PC-9 (cell line): ENCODE measurements around the gene RIMS4. TPM values are rescaled to one million over a fixed set of nuclear protein-coding genes. Genes with fewer than 3 reads are reported as not detected.

ENCODE experiments used
- BruUV-seq: library from RNA; stranded (reverse); fragments of 400-500 nt; replicated peaks from 2 replicates; lab custom pipeline; 2021; lab: Mats Ljungman, UMichigan
- CTCF ChIA-PET: fragments of 300-600 bp; sonication (Branson Sonifier 250); formaldehyde crosslinking; loops from one replicate; lab custom pipeline; 2022; ENCODE audit warnings: antibody characterized with exemption; lab: Charles Lee
- POLR2A ChIA-PET: fragments of 300-600 bp; sonication (Branson Sonifier 250); formaldehyde crosslinking; loops from one replicate; lab custom pipeline; 2022; ENCODE audit warnings: antibody characterized with exemption; ENCODE audit not compliant: unreplicated experiment; lab: Charles Lee
- DNase-seq, 2 experiments: peaks; one replicate each; pipeline versions ENCODE4 v3.0.0 to v3.0.0-alpha.2; 2015 to 2022; ENCODE audit warnings: mixed read lengths in 1 of 2
- H2AFZ ChIP-seq: fragments of 200-600 bp; sonication (generic); 2 replicates; pipeline ENCODE4 v1.8.1; 2017; ENCODE audit warnings: antibody characterized with exemption
- H3F3A ChIP-seq: fragments of 200-600 bp; sonication (generic); 2 replicates; pipeline ENCODE4 v1.8.1; 2017; ENCODE audit warnings: antibody characterized with exemption, mild to moderate bottlenecking, low read depth; ENCODE audit not compliant: insufficient read depth
- H3K27ac ChIP-seq: fragments of 200-600 bp; sonication (generic); 2 replicates; pipeline ENCODE4 v1.6.1; 2016; ENCODE audit warnings: mixed run types
- H3K27me3 ChIP-seq: fragments of 200-600 bp; sonication (generic); 2 replicates; pipeline ENCODE4 v1.6.1; 2016; ENCODE audit warnings: low read depth, mixed run types; ENCODE audit not compliant: insufficient read depth
- H3K36me3 ChIP-seq: fragments of 200-600 bp; sonication (generic); 2 replicates; pipeline ENCODE4 v1.6.1; 2016; ENCODE audit warnings: low read depth, mixed run types
- H3K4me1 ChIP-seq: fragments of 200-600 bp; sonication (generic); replicated peaks from 2 replicates; pipeline ENCODE4 v1.6.1; 2016; ENCODE audit warnings: mixed run types; ENCODE audit not compliant: insufficient read depth
- H3K4me2 ChIP-seq: fragments of 200-600 bp; sonication (generic); 2 replicates; pipeline ENCODE4 v1.6.1; 2017; ENCODE audit warnings: mixed run types
- H3K4me3 ChIP-seq: fragments of 200-600 bp; sonication (generic); 2 replicates; pipeline ENCODE4 v1.6.1; 2016; ENCODE audit warnings: mixed run types
- H3K79me2 ChIP-seq: fragments of 200-600 bp; sonication (generic); 2 replicates; pipeline ENCODE4 v1.6.1; 2017; ENCODE audit warnings: low read depth, mixed run types
- H3K9me2 ChIP-seq: fragments of 200-600 bp; sonication (generic); 2 replicates; pipeline ENCODE4 v1.8.1; 2017; ENCODE audit warnings: mild to moderate bottlenecking; ENCODE audit not compliant: insufficient read depth
- H3K9me3 ChIP-seq: fragments of 200-600 bp; sonication (generic); 2 replicates; pipeline ENCODE4 v1.8.1; 2016; ENCODE audit warnings: low read depth; ENCODE audit not compliant: insufficient read depth
- H4K20me1 ChIP-seq: fragments of 200-600 bp; sonication (generic); 2 replicates; pipeline ENCODE4 v1.8.1; 2017; ENCODE audit not compliant: insufficient read depth
- CTCF ChIP-seq: fragments of 200-600 bp; sonication (generic); conservative IDR thresholded peaks from 2 replicates; pipeline ENCODE4 v1.6.1; 2017; ENCODE audit warnings: mixed run types, antibody characterized with exemption, mild to moderate bottlenecking, moderate library complexity
- EZH2 ChIP-seq: fragments of 200-600 bp; sonication (generic); IDR thresholded peaks from 2 replicates; pipeline ENCODE4 v1.8.0; 2017; ENCODE audit warnings: antibody characterized with exemption, low read depth
- intact Hi-C: fragments of 100-400 bp; cut with micrococcal nuclease; formaldehyde crosslinking; loops from one replicate; pipeline ENCODE4 v1.10.0; 2022; ENCODE audit not compliant: unreplicated experiment
- total RNA-seq: library from RNA; stranded (reverse); gene quantifications from 2 replicates; pipeline ENCODE4 v1.2.3, GENCODE V29; 2021

RIMS4 gene
- total RNA-seq, 1 experiment from 2014 or later, result 0.13 TPM

GRCh38 chr20:44721785-44722054 is 88.6 kb downstream of the RIMS4 start:
- no peak for DNase-seq
- H4K20me1 ChIP-seq, result no peaks in the 10 kb centered on the region
- POLR2A ChIA-PET, result no interaction called here
- no TSS peak for BruUV-seq
- TF ChIP-seq EZH2 (no peak), CTCF (no peak)
- no peak overlapping the region for H2AFZ ChIP-seq
- intact Hi-C loops, result loop anchor here (1.0 kb wide), 1 partner anchor 8 kb away; no protein-coding TSS in a partner anchor
- no peaks in the 10 kb centered on the region for H3K27me3 ChIP-seq
- H3F3A ChIP-seq, result peaks cover 23% of the 10 kb centered on the region
- H3K4me3 ChIP-seq, result no peak overlapping the region
- H3K9me3 ChIP-seq, result no peaks in the 10 kb centered on the region
- peak overlapping the region; percentile 40 for H3K27ac ChIP-seq
- H3K79me2 ChIP-seq, result no peaks in the 10 kb centered on the region
- H3K36me3 ChIP-seq, result no peaks in the 10 kb centered on the region
- peaks cover 22% of the 10 kb centered on the region for H3K4me1 ChIP-seq
- CTCF ChIA-PET, result interaction anchor here (1.2 kb wide), 1 partner anchor 24 kb away, joined by 4 read pairs; no protein-coding TSS in a partner anchor
- H3K4me2 ChIP-seq, result peak overlapping the region; percentile 17
- H3K9me2 ChIP-seq, result no peaks in the 10 kb centered on the region

- Histone ChIP-seq H3K27ac (peak overlapping the region; percentile 40), H3K4me3 (no peak overlapping the region), H4K20me1 (no peaks in the 10 kb centered on the region), H3K4me2 (peak overlapping the region; percentile 17), H3K9me3 (no peaks in the 10 kb centered on the region), H3K79me2 (no peaks in the 10 kb centered on the region), H3K4me1 (peaks cover 22% of the 10 kb centered on the region), H3K27me3 (no peaks in the 10 kb centered on the region), H3F3A (peaks cover 25% of the 10 kb centered on the region), H3K9me2 (no peaks in the 10 kb centered on the region), H2AFZ (no peak overlapping the region), H3K36me3 (no peaks in the 10 kb centered on the region)
- BruUV-seq, result no TSS peak
- ChIA-PET CTCF (interaction anchor here (0.7 to 1.2 kb wide), 2 partner anchors 23 to 314 kb away, joined by 4 read pairs; no protein-coding TSS in a partner anchor), POLR2A (interaction anchor here (0.7 kb wide), 2 partner anchors 327 to 350 kb away, joined by 6 to 25 read pairs; no protein-coding TSS in a partner anchor)
- TF ChIP-seq EZH2 (no peak), CTCF (no peak)
- peak; percentile 72 to 86 for DNase-seq
- intact Hi-C loops, result loop anchor here (1.0 kb wide), 1 partner anchor 8 kb away; no protein-coding TSS in a partner anchor
These were observed 89.2 kb downstream of the RIMS4 start for GRCh38 chr20:44720997-44721784.

- BruUV-seq, result no TSS peak
- H3K9me3 ChIP-seq, result no peaks in the 10 kb centered on the region
- intact Hi-C loops, result no loop called here
- H3K79me2 ChIP-seq, result no peaks in the 10 kb centered on the region
- peak; percentile 71 to 83 for DNase-seq
- H2AFZ ChIP-seq, result no peak overlapping the region
- H3K4me3 ChIP-seq, result no peak overlapping the region
- no peaks in the 10 kb centered on the region for H3K9me2 ChIP-seq
- no peak for TF ChIP-seq EZH2
- no peak for TF ChIP-seq CTCF
- peak overlapping the region; percentile 40 for H3K27ac ChIP-seq
- H3K36me3 ChIP-seq, result no peaks in the 10 kb centered on the region
- H3K27me3 ChIP-seq, result no peaks in the 10 kb centered on the region
- ChIA-PET CTCF (interaction anchor here (0.6 to 1.2 kb wide), 3 partner anchors 9 to 313 kb away, joined by 3 to 4 read pairs (median 4); no protein-coding TSS in a partner anchor), POLR2A (interaction anchor here (0.7 kb wide), 2 partner anchors 327 to 350 kb away, joined by 6 to 25 read pairs; no protein-coding TSS in a partner anchor)
- H3F3A ChIP-seq, result peaks cover 29% of the 10 kb centered on the region
- H4K20me1 ChIP-seq, result no peaks in the 10 kb centered on the region
- H3K4me1 ChIP-seq, result peaks cover 22% of the 10 kb centered on the region
- H3K4me2 ChIP-seq, result peak overlapping the region; percentile 17
These were observed 89.7 kb downstream of the RIMS4 start for GRCh38 chr20:44720621-44720996.
